Glutamatergic neuron (in vitro differentiated cells): ENCODE measurements around the gene FBXW10B. TPM values are rescaled to one million over a fixed set of nuclear protein-coding genes. Genes with fewer than 3 reads are reported as not detected.
"Not testable (repeated sequence)": the region's sequence is repeated elsewhere in the genome, so short reads cannot be mapped to it uniquely, and the experiment has no call there.

Source experiments
- DNase-seq: peaks from one replicate; pipeline ENCODE4 v3.0.0; 2022
- H3K27ac Mint-ChIP-seq: one replicate; pipeline ENCODE4 v1.8.0; 2020; ENCODE audit warnings: mild to moderate bottlenecking, mixed read lengths, inconsistent platforms; ENCODE audit not compliant: unreplicated experiment
- H3K27me3 Mint-ChIP-seq: one replicate; pipeline ENCODE4 v1.8.0; 2020; ENCODE audit warnings: mild to moderate bottlenecking, moderate library complexity, mixed read lengths, inconsistent platforms; ENCODE audit not compliant: unreplicated experiment
- H3K36me3 Mint-ChIP-seq: one replicate; pipeline ENCODE4 v1.8.0; 2020; ENCODE audit warnings: mild to moderate bottlenecking, mixed read lengths, inconsistent platforms; ENCODE audit not compliant: unreplicated experiment
- H3K4me1 Mint-ChIP-seq: one replicate; pipeline ENCODE4 v1.8.0; 2020; ENCODE audit warnings: mild to moderate bottlenecking, low read depth, mixed read lengths, inconsistent platforms; ENCODE audit not compliant: unreplicated experiment
- H3K4me3 Mint-ChIP-seq: one replicate; pipeline ENCODE4 v1.8.0; 2020; ENCODE audit warnings: mild to moderate bottlenecking, mixed read lengths, inconsistent platforms; ENCODE audit not compliant: unreplicated experiment
- H3K9me3 Mint-ChIP-seq: one replicate; pipeline ENCODE4 v1.8.0; 2020; ENCODE audit warnings: mild to moderate bottlenecking, moderate library complexity, mixed read lengths, inconsistent platforms; ENCODE audit not compliant: unreplicated experiment
- CTCF ChIP-seq: fragments of 200-600 bp; sonication (generic); IDR thresholded peaks from one replicate; pipeline ENCODE4 v1.5.0; 2021; ENCODE audit not compliant: partially characterized antibody, unreplicated experiment
- long read RNA-seq: library from polyadenylated mRNA; unstranded; transcript quantifications from one replicate; pipeline ENCODE4 v2.0.0, GENCODE V29; 2020; ENCODE audit not compliant: unreplicated experiment
- total RNA-seq: library from RNA; stranded (reverse); fragmentation: NEBNext Ultra II Directional; extraction: Animal tissue kit (Norgen Biotek cat#: 25700); gene quantifications from one replicate; pipeline ENCODE4 v1.2.1, GENCODE V29; 2021; ENCODE audit not compliant: unreplicated experiment

FBXW10B gene
- total RNA-seq, result not detected
- long read RNA-seq, result 0 reads

- not testable (repeated sequence) for H3K27me3 Mint-ChIP-seq, H3K27ac Mint-ChIP-seq, H3K9me3 Mint-ChIP-seq, H3K4me1 Mint-ChIP-seq, H3K4me3 Mint-ChIP-seq, DNase-seq, H3K36me3 Mint-ChIP-seq
Measured at GRCh38 chr17:15619331-15620058, at the start of gene FBXW10B. FBXW10B (minus strand) TSS chr17:15619704; CDS start chr17:15619512, 192 bp downstream.

GRCh38 chr17:15663691-15664090, 44.2 kb upstream of the FBXW10B start:
- Mint-ChIP-seq H3K4me1 (no peaks in the 10 kb centered on the region), H3K4me3 (no peak overlapping the region), H3K9me3 (peaks cover 2% of the 10 kb centered on the region), H3K27me3 (peaks cover 4% of the 10 kb centered on the region), H3K36me3 (no peaks in the 10 kb centered on the region), H3K27ac (no peak overlapping the region)
- no peak for TF ChIP-seq CTCF
- DNase-seq, result no peak

- H3K4me1 Mint-ChIP-seq, result no peaks in the 10 kb centered on the region
- H3K36me3 Mint-ChIP-seq, result no peaks in the 10 kb centered on the region
- no peaks in the 10 kb centered on the region for H3K9me3 Mint-ChIP-seq
- H3K4me3 Mint-ChIP-seq, result no peak overlapping the region
- no peak for TF ChIP-seq CTCF
- DNase-seq, result no peak
- H3K27me3 Mint-ChIP-seq, result peaks cover 4% of the 10 kb centered on the region
- H3K27ac Mint-ChIP-seq, result no peak overlapping the region
Measured at GRCh38 chr17:15663176-15663575, 43.7 kb upstream of the FBXW10B start.

GRCh38 chr17:15662681-15663080, 43.2 kb upstream of the FBXW10B start:
- peaks cover under 1% of the 10 kb centered on the region for H3K27me3 Mint-ChIP-seq
- H3K4me3 Mint-ChIP-seq, result no peak overlapping the region
- H3K27ac Mint-ChIP-seq, result no peak overlapping the region
- DNase-seq, result no peak
- no peaks in the 10 kb centered on the region for H3K9me3 Mint-ChIP-seq
- no peaks in the 10 kb centered on the region for H3K36me3 Mint-ChIP-seq
- no peaks in the 10 kb centered on the region for H3K4me1 Mint-ChIP-seq
- no peak for TF ChIP-seq CTCF

- Mint-ChIP-seq H3K36me3 (peaks cover 4% of the 10 kb centered on the region), H3K4me3 (no peak overlapping the region), H3K4me1 (no peaks in the 10 kb centered on the region), H3K9me3 (peaks cover 2% of the 10 kb centered on the region), H3K27ac (no peak overlapping the region), H3K27me3 (no peaks in the 10 kb centered on the region)
- no peak for DNase-seq
- no peak for TF ChIP-seq CTCF
Measured at GRCh38 chr17:15660077-15660476, 40.6 kb upstream of the FBXW10B start.
